KMS-11 (cell line): ENCODE results near the gene OTOF.

Source experiments
- H2AFZ ChIP-seq: fragments of 200-600 bp; sonication (generic); 2 replicates; pipeline ENCODE4 v1.6.1; 2016; ENCODE audit warnings: antibody characterized with exemption, mixed run types, low read depth
- H3K27ac ChIP-seq: fragments of 200-600 bp; sonication (generic); 2 replicates; pipeline ENCODE4 v1.6.1; 2016; ENCODE audit warnings: mild to moderate bottlenecking, mixed run types
- H3K27me3 ChIP-seq: fragments of 200-600 bp; sonication (generic); 2 replicates; pipeline ENCODE4 v1.6.1; 2017; ENCODE audit warnings: mild to moderate bottlenecking, low read depth, mixed run types, moderate library complexity; ENCODE audit not compliant: insufficient read depth
- H3K36me3 ChIP-seq: fragments of 200-600 bp; sonication (generic); 2 replicates; pipeline ENCODE4 v1.6.1; 2017; ENCODE audit warnings: mild to moderate bottlenecking, mixed run types; ENCODE audit not compliant: insufficient read depth
- H3K4me1 ChIP-seq: fragments of 200-600 bp; sonication (generic); 2 replicates; pipeline ENCODE4 v1.6.1; 2016; ENCODE audit warnings: mild to moderate bottlenecking, low read depth, mixed run types; ENCODE audit not compliant: poor library complexity, severe bottlenecking
- H3K4me2 ChIP-seq: fragments of 200-600 bp; sonication (generic); 2 replicates; pipeline ENCODE4 v1.7.0; 2016; ENCODE audit warnings: mild to moderate bottlenecking, mixed run types
- H3K4me3 ChIP-seq: fragments of 200-600 bp; sonication (generic); IDR thresholded peaks from 2 replicates; pipeline ENCODE4 v1.6.1; 2017; ENCODE audit warnings: low read depth, low read length, mixed read lengths; ENCODE audit not compliant: insufficient read depth
- H3K79me2 ChIP-seq: fragments of 200-600 bp; sonication (generic); 2 replicates; pipeline ENCODE4 v1.6.1; 2016; ENCODE audit warnings: low read depth, mixed run types; ENCODE audit not compliant: insufficient read depth
- H3K9ac ChIP-seq: fragments of 200-600 bp; sonication (generic); 2 replicates; pipeline ENCODE4 v1.6.1; 2016; ENCODE audit warnings: mild to moderate bottlenecking, mixed run types
- H4K20me1 ChIP-seq: fragments of 200-600 bp; sonication (generic); 2 replicates; pipeline ENCODE4 v1.6.1; 2016; ENCODE audit warnings: mild to moderate bottlenecking, mixed run types; ENCODE audit not compliant: insufficient read depth
- CTCF ChIP-seq: fragments of 200-600 bp; sonication (generic); conservative IDR thresholded peaks from 2 replicates; pipeline ENCODE4 v1.6.1; 2017; ENCODE audit warnings: low read depth, mild to moderate bottlenecking, antibody characterized with exemption, low read length, moderate library complexity, mixed read lengths

OTOF gene

GRCh38 chr2:26522325-26522724 lies 44.4 kb upstream of the OTOF start:
- Histone ChIP-seq H3K4me3 (no peak overlapping the region), H3K36me3 (no peaks in the 10 kb centered on the region), H3K27ac (no peak overlapping the region), H3K9ac (no peak overlapping the region), H3K4me1 (no peaks in the 10 kb centered on the region), H3K79me2 (no peaks in the 10 kb centered on the region), H3K4me2 (no peak overlapping the region), H4K20me1 (no peaks in the 10 kb centered on the region), H3K27me3 (peaks cover 52% of the 10 kb centered on the region), H2AFZ (no peak overlapping the region)
- no peak for TF ChIP-seq CTCF

GRCh38 chr2:26521913-26522180 lies 43.9 kb upstream of the OTOF start:
- Histone ChIP-seq H3K4me2 (no peak overlapping the region), H3K27ac (no peak overlapping the region), H3K4me1 (no peaks in the 10 kb centered on the region), H3K4me3 (no peak overlapping the region), H3K9ac (no peak overlapping the region), H4K20me1 (no peaks in the 10 kb centered on the region), H2AFZ (no peak overlapping the region), H3K36me3 (no peaks in the 10 kb centered on the region), H3K79me2 (no peaks in the 10 kb centered on the region), H3K27me3 (peaks cover 55% of the 10 kb centered on the region)
- no peak for TF ChIP-seq CTCF

GRCh38 chr2:26521054-26521912 lies 43.4 kb upstream of the OTOF start:
- H3K36me3 ChIP-seq = no peaks in the 10 kb centered on the region
- TF ChIP-seq CTCF = peak; percentile 32; the same call in 1 of the 2 replicates
- no peaks in the 10 kb centered on the region for H4K20me1 ChIP-seq
- H3K79me2 ChIP-seq = no peaks in the 10 kb centered on the region
- H3K9ac ChIP-seq = no peak overlapping the region
- H3K27me3 ChIP-seq = peaks cover 55% of the 10 kb centered on the region
- H2AFZ ChIP-seq = no peak overlapping the region
- H3K27ac ChIP-seq = no peak overlapping the region
- no peak overlapping the region for H3K4me3 ChIP-seq
- no peak overlapping the region for H3K4me2 ChIP-seq
- H3K4me1 ChIP-seq = no peaks in the 10 kb centered on the region

GRCh38 chr2:26520148-26520449 lies 42.2 kb upstream of the OTOF start:
- no peaks in the 10 kb centered on the region for H3K36me3 ChIP-seq
- peaks cover 66% of the 10 kb centered on the region for H3K27me3 ChIP-seq
- TF ChIP-seq CTCF = no peak
- H2AFZ ChIP-seq = no peak overlapping the region
- H4K20me1 ChIP-seq = no peaks in the 10 kb centered on the region
- no peak overlapping the region for H3K9ac ChIP-seq
- no peaks in the 10 kb centered on the region for H3K79me2 ChIP-seq
- H3K4me1 ChIP-seq = no peaks in the 10 kb centered on the region
- H3K4me3 ChIP-seq = no peak overlapping the region
- H3K27ac ChIP-seq = no peak overlapping the region
- no peak overlapping the region for H3K4me2 ChIP-seq
